ENCODE data around the gene ADM.

The ADM gene

DNA sequence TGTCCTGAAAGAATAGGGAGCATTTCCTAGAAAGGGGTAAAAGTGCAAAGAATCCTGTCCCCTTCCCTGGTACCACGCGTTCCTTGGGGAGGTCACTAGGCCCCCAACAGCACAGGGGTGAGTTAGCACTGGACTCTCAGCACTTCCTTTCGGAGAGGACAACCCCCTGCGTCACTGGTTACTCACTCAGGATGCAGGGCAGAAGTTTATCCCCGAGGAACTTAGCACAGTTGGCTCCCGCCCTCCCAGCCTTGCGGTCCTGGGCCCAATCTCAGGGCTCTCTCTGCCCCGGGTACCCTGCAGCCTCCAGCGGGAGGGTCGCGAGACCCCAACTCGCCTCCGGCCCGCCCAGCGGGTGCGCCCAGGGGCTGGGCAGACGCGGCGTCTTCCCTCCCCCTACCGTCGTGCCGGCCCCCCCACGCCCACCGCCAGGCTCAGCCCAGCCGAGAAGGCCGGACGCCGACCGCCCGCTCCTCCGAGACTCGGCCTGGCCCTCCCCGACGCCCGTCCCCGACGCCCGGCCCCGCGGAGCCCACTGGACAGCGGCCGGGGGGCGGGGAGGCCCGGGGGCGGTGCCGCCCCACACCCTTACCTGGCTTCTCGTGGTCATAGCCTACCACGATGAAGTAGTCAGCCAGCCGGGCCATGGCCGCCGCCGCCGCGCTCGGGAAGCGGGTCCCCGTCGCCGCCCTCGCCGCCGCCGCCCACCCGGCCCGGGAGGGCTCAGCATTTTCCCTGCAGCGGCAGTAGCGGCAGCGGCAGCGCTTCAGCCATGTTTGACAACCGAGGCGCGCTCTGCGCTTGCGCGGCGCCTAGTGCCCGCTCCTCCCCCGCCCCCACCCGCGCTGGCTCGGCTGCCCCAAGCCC lies 11.2 kb upstream of the ADM start, which contains the start of gene SBF2:
SBF2 (minus strand) TSS at position 797 of the 867 bp plus-strand sequence; CDS start at position 647, 150 bp downstream.
- DNase-seq: peak; percentile 93
- Mint-ChIP-seq H3K27ac (peak within 1 kb of the TSS; percentile 82), H3K36me3 (ENCODE audit: low read depth) (peaks cover 21% of the 10 kb centered on the region), H3K9me3 (no peaks in the 10 kb centered on the region), H3K4me3 (peak within 1 kb of the TSS; percentile 87), H3K27me3 (ENCODE audit: low read depth, poor library complexity) (peaks cover 31% of the 10 kb centered on the region), H3K4me1 (peaks cover 42% of the 10 kb centered on the region)
- TF ChIP-seq, protein P1, sequence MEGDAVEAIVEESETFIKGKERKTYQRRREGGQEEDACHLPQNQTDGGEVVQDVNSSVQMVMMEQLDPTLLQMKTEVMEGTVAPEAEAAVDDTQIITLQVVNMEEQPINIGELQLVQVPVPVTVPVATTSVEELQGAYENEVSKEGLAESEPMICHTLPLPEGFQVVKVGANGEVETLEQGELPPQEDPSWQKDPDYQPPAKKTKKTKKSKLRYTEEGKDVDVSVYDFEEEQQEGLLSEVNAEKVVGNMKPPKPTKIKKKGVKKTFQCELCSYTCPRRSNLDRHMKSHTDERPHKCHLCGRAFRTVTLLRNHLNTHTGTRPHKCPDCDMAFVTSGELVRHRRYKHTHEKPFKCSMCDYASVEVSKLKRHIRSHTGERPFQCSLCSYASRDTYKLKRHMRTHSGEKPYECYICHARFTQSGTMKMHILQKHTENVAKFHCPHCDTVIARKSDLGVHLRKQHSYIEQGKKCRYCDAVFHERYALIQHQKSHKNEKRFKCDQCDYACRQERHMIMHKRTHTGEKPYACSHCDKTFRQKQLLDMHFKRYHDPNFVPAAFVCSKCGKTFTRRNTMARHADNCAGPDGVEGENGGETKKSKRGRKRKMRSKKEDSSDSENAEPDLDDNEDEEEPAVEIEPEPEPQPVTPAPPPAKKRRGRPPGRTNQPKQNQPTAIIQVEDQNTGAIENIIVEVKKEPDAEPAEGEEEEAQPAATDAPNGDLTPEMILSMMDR (IDR thresholded peaks at IDR 0.05): no peak

DNA sequence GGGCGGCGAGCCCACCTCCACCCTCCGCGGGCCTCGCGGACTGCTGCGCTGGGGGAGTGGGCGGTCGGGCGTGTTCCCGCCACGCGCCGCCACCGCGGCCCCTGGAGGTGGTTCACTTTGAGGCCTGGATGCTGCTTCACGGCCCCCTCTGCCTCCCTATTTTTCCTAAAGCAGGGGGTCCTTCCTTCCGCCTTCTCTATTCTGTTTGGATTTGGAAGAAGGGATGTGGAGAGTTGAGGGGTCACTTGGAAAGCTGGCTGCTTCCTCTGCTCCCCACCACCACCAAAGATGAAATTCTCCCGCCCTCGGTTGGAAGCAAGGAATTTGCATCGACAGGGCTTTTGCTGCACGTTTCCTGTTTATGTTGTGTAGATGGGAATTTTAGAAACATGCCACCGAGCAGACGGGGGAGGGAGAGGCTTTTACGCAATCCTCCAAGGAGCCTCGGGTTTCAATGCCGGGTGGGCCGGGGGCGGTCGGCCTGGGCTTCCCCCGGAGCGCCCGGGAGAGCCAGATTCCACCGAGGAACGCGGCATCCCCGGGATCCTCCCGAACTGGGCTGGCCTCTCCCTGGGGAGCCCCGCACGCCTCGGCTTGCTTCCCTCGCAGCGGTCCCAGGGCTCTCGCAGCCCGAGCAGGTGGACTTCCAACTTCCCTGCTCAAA lies 10.5 kb upstream of the ADM start:
- DNase-seq: peak; percentile 64
- Mint-ChIP-seq H3K36me3 (ENCODE audit: low read depth) (peaks cover 21% of the 10 kb centered on the region), H3K9me3 (no peaks in the 10 kb centered on the region), H3K27me3 (ENCODE audit: low read depth, poor library complexity) (peaks cover 38% of the 10 kb centered on the region), H3K4me3 (peak overlapping the region; percentile 87), H3K27ac (peak overlapping the region; percentile 82), H3K4me1 (peaks cover 42% of the 10 kb centered on the region)
- TF ChIP-seq, protein P1 (IDR thresholded peaks at IDR 0.05): no peak

DNA sequence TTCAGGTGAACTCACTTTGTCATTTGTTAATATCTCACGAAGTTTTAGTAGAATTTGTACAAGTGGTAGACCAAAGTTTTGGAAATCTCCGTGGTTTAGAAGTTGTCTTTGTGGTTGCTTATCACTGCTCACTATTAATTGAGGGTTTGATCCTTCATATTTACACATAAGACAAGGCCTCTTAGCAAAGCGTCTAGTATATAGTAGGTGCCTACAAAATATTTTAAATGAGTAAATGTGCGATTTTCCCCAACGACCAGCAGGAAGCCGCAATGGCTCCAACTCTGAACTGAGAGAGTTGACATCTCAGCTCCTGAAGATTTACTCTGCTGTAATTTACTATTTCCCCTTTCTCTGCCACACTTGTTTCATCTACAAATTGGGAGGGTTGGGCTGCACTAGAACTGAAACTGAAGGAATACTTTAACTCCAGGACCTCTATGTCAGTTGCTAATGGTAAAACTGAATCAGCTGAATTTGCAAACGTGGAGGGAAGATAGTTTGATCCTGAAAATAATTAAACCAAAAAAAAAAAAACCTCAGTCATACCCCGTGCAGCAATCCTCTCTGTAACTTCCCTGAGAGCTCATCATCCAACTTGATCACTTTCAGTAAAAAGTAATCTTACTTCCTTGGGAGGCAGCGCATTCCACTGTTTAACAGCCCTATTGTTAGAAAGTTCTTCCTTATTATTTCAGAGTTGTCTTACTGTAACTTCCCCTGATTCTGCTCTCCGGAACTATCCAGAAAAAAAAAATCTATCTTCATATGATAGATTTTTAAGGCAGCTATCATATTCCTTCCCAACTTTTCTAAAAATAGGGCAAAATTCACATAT lies 9.6 kb upstream of the ADM start:
- Mint-ChIP-seq H3K4me3 (peak overlapping the region; percentile 87), H3K27ac (no peak overlapping the region), H3K4me1 (peaks cover 36% of the 10 kb centered on the region), H3K9me3 (no peaks in the 10 kb centered on the region), H3K36me3 (ENCODE audit: low read depth) (peaks cover 17% of the 10 kb centered on the region), H3K27me3 (ENCODE audit: low read depth, poor library complexity) (peaks cover 43% of the 10 kb centered on the region)
- TF ChIP-seq, protein P1 (IDR thresholded peaks at IDR 0.05): no peak
- DNase-seq: no peak

DNA sequence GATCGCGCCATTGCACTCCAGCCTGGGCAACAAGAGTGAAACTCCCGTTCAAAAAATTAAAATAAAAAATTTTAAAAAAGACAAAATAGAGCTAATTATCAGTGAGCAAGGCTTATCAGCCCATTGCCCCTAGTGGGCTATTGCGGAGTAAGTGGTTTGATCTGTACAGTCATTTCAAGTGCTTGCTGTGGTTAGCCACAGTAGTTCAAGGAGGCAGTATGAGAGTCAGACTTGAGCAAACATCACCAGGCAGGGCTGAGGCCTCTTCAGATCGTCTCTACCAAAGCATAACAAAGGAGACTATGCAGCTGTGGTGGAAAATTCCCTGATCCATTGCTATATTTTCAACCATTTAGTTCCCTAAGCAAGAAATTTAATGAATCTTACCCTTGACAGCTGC lies 6.5 kb upstream of the ADM start:
- H3K4me3 Mint-ChIP-seq: no peak overlapping the region

DNA sequence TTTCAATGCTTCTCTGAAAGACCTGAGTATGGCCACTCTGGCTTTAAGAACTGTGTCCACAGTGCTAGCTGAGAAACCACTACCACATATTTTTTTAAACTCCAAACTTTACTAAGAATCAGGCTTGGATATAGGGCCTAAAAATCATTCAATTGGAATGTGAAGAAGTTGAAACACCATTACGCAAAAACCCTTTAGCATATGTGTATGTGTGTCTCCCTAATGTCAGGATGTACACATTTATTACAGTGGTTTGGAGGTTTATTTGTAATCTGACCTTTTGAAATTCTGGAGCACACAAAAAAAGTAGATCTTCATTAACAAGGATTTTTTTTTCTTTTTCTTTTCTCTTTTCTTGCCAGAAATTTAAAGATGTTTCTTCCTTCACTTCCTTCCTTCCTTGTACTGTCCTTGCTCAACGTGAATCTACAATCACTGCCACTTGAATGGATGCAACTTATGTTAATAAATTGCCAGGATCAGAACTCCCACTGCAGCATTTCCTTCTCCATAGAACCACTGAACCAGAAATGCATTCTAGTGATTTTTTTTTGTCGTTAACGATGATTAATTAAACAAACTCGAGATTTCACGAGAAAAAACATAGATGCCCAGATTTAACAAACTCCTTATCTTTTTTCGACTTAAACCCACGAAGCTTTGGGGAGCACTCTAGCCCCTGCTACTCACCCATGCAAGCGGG lies 3.1 kb upstream of the ADM start:
- Mint-ChIP-seq H3K27ac (no peak overlapping the region), H3K9me3 (no peaks in the 10 kb centered on the region), H3K4me3 (peak overlapping the region; percentile 92), H3K27me3 (ENCODE audit: low read depth, poor library complexity) (peaks cover 84% of the 10 kb centered on the region), H3K4me1 (peaks cover 41% of the 10 kb centered on the region), H3K36me3 (ENCODE audit: low read depth) (no peaks in the 10 kb centered on the region)
- no peak for DNase-seq
- TF ChIP-seq, protein P1 (IDR thresholded peaks at IDR 0.05): no peak

More for the DNA sequence above, 6.5 kb upstream of the ADM start:
- Mint-ChIP-seq H3K27ac (no peak overlapping the region), H3K4me1 (peaks cover 29% of the 10 kb centered on the region), H3K27me3 (ENCODE audit: low read depth, poor library complexity) (peaks cover 73% of the 10 kb centered on the region), H3K36me3 (ENCODE audit: low read depth) (no peaks in the 10 kb centered on the region), H3K9me3 (no peaks in the 10 kb centered on the region)
- TF ChIP-seq, protein P1 (IDR thresholded peaks at IDR 0.05): no peak
- no peak for DNase-seq

All from nephron progenitor cell (in vitro differentiated cells).